NOMO-1 treated with dmso at 0.1 percent for 144 hours (cell line): ENCODE results near the gene TMEM239.
"Not testable (repeated sequence)": the region's sequence is repeated elsewhere in the genome, so short reads cannot be mapped to it uniquely, and the experiment has no call there.

Source experiments
- DNase-seq: peaks from one replicate; lab custom pipeline; 2025; ENCODE audit not compliant: unreplicated experiment; lab: John Stamatoyannopoulos, UW

The TMEM239 gene

GRCh38 chr20:2816030-2816582 is at the start of gene TMEM239:
Gene TMEM239, plus strand, starts transcription at chr20:2816364. Its CDS starts 191 bp downstream, at chr20:2816555.
- DNase-seq, result no peak

GRCh38 chr20:2767768-2768631 is 48.2 kb upstream of the TMEM239 start:
- no peak for DNase-seq

- no peak for DNase-seq
These were observed 47.5 kb upstream of the TMEM239 start for GRCh38 chr20:2768632-2769015.

GRCh38 chr20:2770091-2770490 is 46.1 kb upstream of the TMEM239 start:
- not testable (repeated sequence) for DNase-seq

- DNase-seq, result no peak
These were observed 44.5 kb upstream of the TMEM239 start for GRCh38 chr20:2771631-2772080.

- no peak for DNase-seq
These were observed 42.4 kb upstream of the TMEM239 start for GRCh38 chr20:2773812-2774211.

GRCh38 chr20:2775139-2775538 is 41.0 kb upstream of the TMEM239 start:
- DNase-seq, result no peak

GRCh38 chr20:2778602-2779321 is 37.4 kb upstream of the TMEM239 start:
- DNase-seq, result no peak

GRCh38 chr20:2780948-2781347 is 35.2 kb upstream of the TMEM239 start:
- no peak for DNase-seq

- DNase-seq, result no peak
These were observed 32.1 kb upstream of the TMEM239 start for GRCh38 chr20:2783908-2784566.

- no peak for DNase-seq
These were observed 22.7 kb upstream of the TMEM239 start for GRCh38 chr20:2793471-2793870.

GRCh38 chr20:2794202-2794748 is 21.9 kb upstream of the TMEM239 start:
- DNase-seq, result no peak

- no peak for DNase-seq
These were observed 21.2 kb upstream of the TMEM239 start for GRCh38 chr20:2794866-2795447.

GRCh38 chr20:2795451-2795850 is 20.7 kb upstream of the TMEM239 start:
- DNase-seq, result no peak

GRCh38 chr20:2796011-2796660 is 20.0 kb upstream of the TMEM239 start:
- DNase-seq, result no peak

GRCh38 chr20:2797136-2797983 is 18.8 kb upstream of the TMEM239 start:
- no peak for DNase-seq

GRCh38 chr20:2798095-2798805 is 17.9 kb upstream of the TMEM239 start:
- no peak for DNase-seq

GRCh38 chr20:2798814-2799213 is 17.4 kb upstream of the TMEM239 start:
- DNase-seq, result no peak

- DNase-seq, result no peak
These were observed 16.9 kb upstream of the TMEM239 start for GRCh38 chr20:2799271-2799670.
